HG03060 (cell line): ENCODE results near the gene PCMTD2.

ENCODE experiments used
- ATAC-seq: cut with Tn5 transposase; IDR thresholded peaks from one replicate; pipeline ENCODE4 v1.9.1; 2021; ENCODE audit warnings: low read depth, moderate number of reproducible peaks; ENCODE audit not compliant: unreplicated experiment

PCMTD2 gene

GRCh38 chr20:64238115-64238825, 17.3 kb upstream of the PCMTD2 start:
- no peak for ATAC-seq

- no peak for ATAC-seq
These were observed 16.6 kb upstream of the PCMTD2 start for GRCh38 chr20:64238851-64239387.

- ATAC-seq: no peak
These were observed 15.9 kb upstream of the PCMTD2 start for GRCh38 chr20:64239449-64240242.

GRCh38 chr20:64240243-64241015, 15.1 kb upstream of the PCMTD2 start:
- ATAC-seq: no peak

- ATAC-seq: no peak
These were observed 14.5 kb upstream of the PCMTD2 start for GRCh38 chr20:64241061-64241460.

- ATAC-seq: no peak
These were observed 13.3 kb upstream of the PCMTD2 start for GRCh38 chr20:64242003-64242796.

- ATAC-seq: no peak
These were observed 12.6 kb upstream of the PCMTD2 start for GRCh38 chr20:64242797-64243475.

GRCh38 chr20:64244281-64244805, 11.2 kb upstream of the PCMTD2 start:
- ATAC-seq: no peak

- no peak for ATAC-seq
These were observed 10.5 kb upstream of the PCMTD2 start for GRCh38 chr20:64244870-64245603.

GRCh38 chr20:64245746-64246595, 9.6 kb upstream of the PCMTD2 start:
- no peak for ATAC-seq

GRCh38 chr20:64246616-64247306, 8.8 kb upstream of the PCMTD2 start:
- no peak for ATAC-seq

GRCh38 chr20:64247307-64247618, 8.3 kb upstream of the PCMTD2 start:
- ATAC-seq: no peak

- no peak for ATAC-seq
These were observed 7.3 kb upstream of the PCMTD2 start for GRCh38 chr20:64247970-64248841.

- no peak for ATAC-seq
These were observed 5.5 kb upstream of the PCMTD2 start for GRCh38 chr20:64250027-64250426.

GRCh38 chr20:64253000-64253383, 2.6 kb upstream of the PCMTD2 start:
- no peak for ATAC-seq

- ATAC-seq: no peak
These were observed 2.1 kb upstream of the PCMTD2 start for GRCh38 chr20:64253443-64253842.
